ENCODE measurements around the gene ATAD3C.

- TF ChIP-seq EZH2 (IDR thresholded peaks at IDR 0.05; ENCODE audit: insufficient read depth, poor library complexity, severe bottlenecking) (no peak), EZH2phosphoT487 (IDR thresholded peaks at IDR 0.05; ENCODE audit: insufficient read depth, low read depth) (no peak)
These were observed 42.5 kb upstream of the ATAD3C start, which contains the start of gene MRPL20 for GRCh38 chr1:1406821-1407635.

Measured in GM23248 (cell line).